ENCODE data around the gene LILRB5.
"Not testable (repeated sequence)": the region's sequence is repeated elsewhere in the genome, so short reads cannot be mapped to it uniquely, and the experiment has no call there.

Gene LILRB5

GRCh38 chr19:54274516-54274915 is 17.4 kb upstream of the LILRB5 start:
- not testable (repeated sequence) for DNase-seq

- DNase-seq, result no peak
Observed at GRCh38 chr19:54273821-54274220, 16.7 kb upstream of the LILRB5 start.

DNA sequence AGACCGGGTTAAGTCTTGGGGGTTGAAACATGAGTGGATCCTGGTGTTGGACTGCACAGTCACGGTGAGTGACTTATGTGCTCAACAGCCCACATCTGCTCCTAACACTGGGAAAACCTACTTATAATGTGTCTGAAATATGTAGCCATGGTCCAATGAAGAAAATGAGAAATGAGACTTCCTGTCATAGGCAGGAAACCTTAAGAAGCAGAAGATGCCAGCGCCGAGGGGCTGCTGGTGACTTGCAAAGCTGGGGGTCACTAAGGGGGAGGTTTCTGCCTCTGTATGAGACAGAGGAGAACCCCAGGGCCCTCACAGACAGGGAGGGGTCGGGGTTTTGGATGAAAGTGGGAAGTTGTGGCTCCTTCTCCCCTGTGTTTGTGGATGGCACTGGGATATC is 15.1 kb upstream of the LILRB5 start:
- DNase-seq, result not testable (repeated sequence)

GRCh38 chr19:54271587-54271986 is 14.5 kb upstream of the LILRB5 start:
- DNase-seq, result not testable (repeated sequence)

- DNase-seq, result no peak
Observed at GRCh38 chr19:54271106-54271505, 14.0 kb upstream of the LILRB5 start.

DNA sequence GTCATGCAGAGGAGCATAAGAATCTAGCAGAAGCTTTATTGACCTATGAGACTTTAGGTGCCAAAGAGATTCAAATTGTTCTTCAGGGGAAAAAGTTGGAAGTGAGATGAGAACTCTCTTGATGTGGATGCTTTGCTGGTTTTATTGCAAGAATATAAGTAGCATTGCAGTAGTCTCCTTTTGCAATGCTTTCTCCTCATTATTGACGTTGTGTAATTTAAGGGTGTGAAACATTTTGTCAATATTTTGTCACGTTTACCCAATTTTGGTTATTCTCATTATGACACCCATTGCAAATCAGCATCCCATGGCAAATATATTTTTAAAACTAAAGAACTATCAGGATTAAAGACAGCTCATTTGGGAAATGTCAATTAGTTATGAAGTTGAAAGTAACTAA is 11.9 kb upstream of the LILRB5 start:
- no peak for DNase-seq

- peak; percentile 28 for DNase-seq
Observed at GRCh38 chr19:54266133-54266532, 9.1 kb upstream of the LILRB5 start.

DNA sequence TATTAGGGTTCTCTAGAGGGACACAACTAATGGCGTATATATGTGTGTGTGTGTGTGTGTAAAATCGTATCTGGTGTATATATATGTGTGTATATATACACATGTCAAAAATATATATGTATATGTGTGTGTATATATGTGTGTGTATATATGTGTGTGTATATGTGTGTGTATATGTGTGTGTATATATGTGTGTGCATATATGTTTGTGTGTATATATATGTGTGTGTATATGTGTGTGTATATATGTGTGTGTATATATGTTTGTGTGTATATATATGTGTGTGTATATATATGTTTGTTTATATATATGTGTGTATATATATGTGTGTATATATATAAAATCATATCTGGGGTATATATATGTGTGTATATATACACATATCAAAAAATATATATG is 5.4 kb upstream of the LILRB5 start:
- DNase-seq, result no peak

GRCh38 chr19:54262066-54262465 is 5.0 kb upstream of the LILRB5 start:
- no peak for DNase-seq

GRCh38 chr19:54256250-54257115 is 590 bp downstream of the LILRB5 start:
- no peak for DNase-seq

- no peak for DNase-seq
Observed at GRCh38 chr19:54255105-54255775, 1.8 kb downstream of the LILRB5 start.

DNA sequence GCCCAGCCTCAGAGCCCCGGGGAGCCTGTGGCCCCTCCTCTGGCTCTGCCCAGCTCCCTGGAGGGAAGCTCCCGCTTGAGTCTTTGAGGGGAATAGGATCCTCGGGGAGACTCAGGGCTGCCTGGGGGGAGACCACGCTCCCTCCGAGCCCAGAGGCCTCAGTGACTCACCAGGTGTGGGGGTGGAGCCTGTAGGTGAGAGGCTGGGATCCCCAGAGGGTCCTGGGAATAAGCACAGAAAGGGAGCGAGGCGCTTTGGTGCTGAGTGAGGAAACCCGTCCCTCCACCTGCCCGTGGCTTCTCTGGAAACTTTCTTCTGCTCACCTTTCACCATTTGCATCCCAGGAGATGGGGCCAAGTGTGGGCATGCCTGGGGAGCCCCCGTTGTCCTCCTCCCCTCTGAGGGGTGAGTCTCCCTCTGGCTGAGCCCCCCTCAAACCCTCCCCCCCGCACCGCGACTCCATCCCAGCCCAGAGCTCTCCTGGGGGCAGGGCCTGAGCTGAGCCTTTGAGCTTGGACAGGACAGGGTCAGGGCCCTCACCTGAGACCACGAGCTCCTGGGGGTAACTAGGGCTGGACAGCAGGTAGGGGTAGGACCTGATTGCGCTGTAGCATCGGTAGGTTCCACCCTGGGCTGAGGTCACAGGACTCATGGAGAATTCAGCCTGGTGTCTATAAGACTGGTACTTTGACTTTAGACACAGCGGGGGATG is 2.7 kb downstream of the LILRB5 start:
- no peak for DNase-seq

DNA sequence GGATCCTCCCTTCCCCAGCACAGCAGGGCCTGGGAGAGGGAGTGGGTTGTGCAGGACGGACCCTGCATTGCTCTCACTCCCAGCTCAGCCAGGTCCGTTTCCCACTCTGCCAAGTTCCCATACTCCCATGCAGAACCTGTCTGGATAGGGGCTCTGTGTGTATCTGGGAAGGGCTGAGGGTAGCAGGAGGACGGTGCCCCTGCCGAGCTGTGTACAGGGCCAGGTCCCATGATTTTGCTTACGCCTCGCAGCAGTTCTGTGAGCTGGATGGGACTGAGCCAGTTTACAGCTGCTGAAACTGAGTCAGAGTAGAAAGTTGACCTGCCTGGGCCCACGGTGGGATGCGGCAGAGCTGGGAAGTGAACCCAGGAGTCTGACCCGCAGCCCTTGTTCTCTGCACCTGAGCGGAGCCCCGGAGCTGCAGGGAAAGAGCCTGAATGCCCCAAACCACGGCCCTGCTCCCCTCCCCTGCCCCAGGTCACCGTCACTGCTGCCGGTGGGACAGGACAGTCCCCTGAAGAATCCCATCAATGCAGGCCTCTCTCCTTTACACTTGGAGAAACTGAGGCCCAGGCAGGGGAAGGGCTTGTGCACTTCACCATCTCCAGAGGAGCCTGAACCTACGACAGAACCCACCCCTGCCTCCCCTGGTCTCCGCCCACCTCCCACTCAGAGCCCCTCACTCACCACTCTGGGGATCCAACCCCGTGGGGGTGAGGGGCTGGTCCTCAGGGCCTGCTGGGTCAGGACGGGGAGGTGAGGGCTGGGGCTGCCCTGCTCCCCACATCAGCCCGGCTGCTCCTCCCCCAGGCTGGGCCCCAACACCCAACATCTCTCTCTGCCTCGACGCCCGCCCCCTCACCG is 3.5 kb downstream of the LILRB5 start:
- no peak for DNase-seq

GRCh38 chr19:54252845-54253244 is 4.2 kb downstream of the LILRB5 start:
- no peak for DNase-seq

GRCh38 chr19:54252243-54252642 is 4.8 kb downstream of the LILRB5 start:
- DNase-seq, result no peak

DNA sequence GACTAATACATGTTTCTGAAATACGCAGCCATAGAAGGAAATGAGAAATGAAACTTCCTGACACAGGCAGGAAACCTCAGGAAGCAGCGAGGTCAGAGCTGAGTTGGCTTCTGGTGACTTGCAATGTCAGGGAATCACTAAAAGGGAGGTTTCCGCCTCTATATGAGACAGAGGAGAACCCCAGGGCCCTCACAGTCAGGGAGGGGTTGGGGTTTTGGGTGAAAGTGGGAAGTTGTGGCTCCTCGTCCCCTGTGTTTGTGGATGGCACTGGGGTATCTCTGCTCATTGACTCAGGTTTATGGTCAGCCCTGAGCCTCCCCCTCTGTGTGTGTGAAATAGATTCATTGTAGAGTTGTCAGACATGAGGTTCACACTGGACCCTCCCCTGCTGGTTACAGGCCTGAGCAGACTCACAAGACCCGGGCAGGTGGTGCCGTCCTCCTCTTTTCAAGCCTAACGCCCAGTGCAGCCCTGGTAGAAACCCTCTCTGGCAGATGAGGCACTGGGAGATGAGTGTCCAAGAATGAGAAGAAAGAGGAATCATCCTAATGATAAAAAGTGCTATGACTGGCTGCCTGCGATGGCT is 9.0 kb downstream of the LILRB5 start:
- no peak for DNase-seq

GRCh38 chr19:54247106-54247930 is 9.8 kb downstream of the LILRB5 start:
- no peak for DNase-seq

- DNase-seq, result no peak
Observed at GRCh38 chr19:54245936-54246335, 11.1 kb downstream of the LILRB5 start.

- DNase-seq, result not testable (repeated sequence)
Observed at GRCh38 chr19:54243809-54244208, 13.3 kb downstream of the LILRB5 start.

DNA sequence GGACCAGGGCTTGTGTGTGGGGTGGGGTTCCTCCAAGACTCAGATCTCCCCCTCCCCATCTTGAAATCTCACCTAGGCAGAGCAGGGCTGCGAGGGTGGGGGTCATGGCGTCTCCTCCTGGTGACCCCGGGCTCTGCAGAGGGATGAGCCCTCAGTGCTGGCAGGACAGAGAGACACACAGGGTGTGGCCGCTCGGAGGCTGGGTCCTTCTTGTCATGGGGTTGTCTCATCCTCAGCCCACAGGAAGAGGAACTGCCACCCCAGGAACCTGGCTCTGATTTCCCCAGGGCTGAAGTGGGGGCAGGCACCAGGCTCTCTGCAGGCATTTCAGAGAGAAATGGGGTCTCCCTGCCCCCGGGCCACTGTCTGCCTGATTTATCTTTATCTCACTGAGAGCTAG is 14.4 kb downstream of the LILRB5 start, which contains the start of gene LILRA6:
TSS of gene LILRA6 (minus strand) at position 145 of the 400 bp plus-strand sequence.
- DNase-seq, result not testable (repeated sequence)

DNA sequence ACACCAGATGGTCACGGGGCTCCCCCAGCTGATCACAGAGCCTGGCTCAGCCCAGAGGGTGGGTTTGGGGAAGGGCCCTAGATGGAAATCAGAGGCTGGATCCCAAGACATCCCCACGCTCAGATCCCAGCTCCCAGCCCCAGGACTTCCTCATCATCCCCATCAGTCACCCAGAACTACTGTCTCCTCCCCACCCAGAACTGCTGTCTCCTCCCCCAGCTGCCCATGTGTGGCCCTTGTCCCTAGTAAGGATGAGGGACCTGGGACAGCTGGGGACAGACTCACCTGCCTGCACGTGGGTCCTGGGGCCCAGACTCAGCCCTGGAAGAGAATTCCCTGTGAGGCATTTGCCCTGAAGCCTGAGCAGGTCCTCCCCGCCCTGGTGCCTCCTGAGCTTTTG is 14.8 kb downstream of the LILRB5 start:
- DNase-seq, result not testable (repeated sequence)
